Skeletal muscle cell (primary cell): ENCODE data around the gene CRY2.

ENCODE experiments used
- DNase-seq: peaks from one replicate; pipeline ENCODE4 v3.0.0-alpha.2; 2010; ENCODE audit warnings: low read depth
- H3K4me3 ChIP-seq: 2 replicates; pipeline ENCODE4 v1.5.1; 2011; ENCODE audit warnings: low read depth, mild to moderate bottlenecking, control low read depth, low read length, moderate library complexity

Gene CRY2

GRCh38 chr11:45869551-45869950 lies 22.3 kb downstream of the CRY2 start:
- no peak for DNase-seq
- H3K4me3 ChIP-seq, result no peak overlapping the region

- no peak for DNase-seq
- H3K4me3 ChIP-seq, result no peak overlapping the region
Observed at GRCh38 chr11:45870706-45871105, 23.4 kb downstream of the CRY2 start.

- H3K4me3 ChIP-seq, result no peak overlapping the region
- DNase-seq, result no peak
Observed at GRCh38 chr11:45871638-45872037, 24.4 kb downstream of the CRY2 start.

- DNase-seq, result peak; percentile 41
- no peak overlapping the region for H3K4me3 ChIP-seq
Observed at GRCh38 chr11:45872651-45873356, 25.5 kb downstream of the CRY2 start.

GRCh38 chr11:45876401-45876800 lies 29.1 kb downstream of the CRY2 start:
- no peak overlapping the region for H3K4me3 ChIP-seq
- no peak for DNase-seq

GRCh38 chr11:45877221-45877620 lies 29.9 kb downstream of the CRY2 start:
- no peak overlapping the region for H3K4me3 ChIP-seq
- no peak for DNase-seq

- no peak for DNase-seq
- H3K4me3 ChIP-seq, result no peak overlapping the region
Observed at GRCh38 chr11:45877845-45878244, 30.6 kb downstream of the CRY2 start.

GRCh38 chr11:45879803-45880686 lies 32.8 kb downstream of the CRY2 start:
- H3K4me3 ChIP-seq, result no peak overlapping the region
- no peak for DNase-seq

GRCh38 chr11:45880772-45881570 lies 33.7 kb downstream of the CRY2 start:
- no peak for DNase-seq
- no peak overlapping the region for H3K4me3 ChIP-seq

GRCh38 chr11:45881708-45882368 lies 34.6 kb downstream of the CRY2 start:
- no peak overlapping the region for H3K4me3 ChIP-seq
- no peak for DNase-seq

GRCh38 chr11:45884596-45885185 lies 37.4 kb downstream of the CRY2 start:
- H3K4me3 ChIP-seq, result no peak overlapping the region
- no peak for DNase-seq

- DNase-seq, result no peak
- peak within 1 kb of the TSS; percentile 46 for H3K4me3 ChIP-seq
Observed at GRCh38 chr11:45885274-45885920, 38.1 kb downstream of the CRY2 start, which contains the start of gene MAPK8IP1. MAPK8IP1 (plus strand) TSS chr11:45885651; CDS start chr11:45885821, 170 bp downstream.

GRCh38 chr11:45885921-45886721 lies 38.8 kb downstream of the CRY2 start:
- no peak for DNase-seq
- H3K4me3 ChIP-seq, result peak overlapping the region; percentile 46

GRCh38 chr11:45886816-45887520 lies 39.7 kb downstream of the CRY2 start:
- H3K4me3 ChIP-seq, result no peak overlapping the region
- no peak for DNase-seq

GRCh38 chr11:45887587-45887986 lies 40.3 kb downstream of the CRY2 start:
- DNase-seq, result no peak
- H3K4me3 ChIP-seq, result no peak overlapping the region

- no peak for DNase-seq
- no peak overlapping the region for H3K4me3 ChIP-seq
Observed at GRCh38 chr11:45889555-45889954, 42.3 kb downstream of the CRY2 start.

GRCh38 chr11:45889966-45890365 lies 42.7 kb downstream of the CRY2 start:
- no peak overlapping the region for H3K4me3 ChIP-seq
- DNase-seq, result no peak
